CD4-positive, alpha-beta T cell (primary cell): ENCODE results near the gene PRDM16. TPM values are rescaled to one million over a fixed set of nuclear protein-coding genes. Genes with fewer than 3 reads are reported as not detected.

Source experiments
- ATAC-seq: fragments of 200-7000 bp; cut with Tn5 transposase; one replicate; pipeline ENCODE4 v1.10.0; 2022; ENCODE audit warnings: mild to moderate bottlenecking; ENCODE audit not compliant: poor library complexity
- CTCF ChIA-PET: fragments of 350-600 bp; sonication (Branson Sonifier 250); formaldehyde crosslinking; loops from one replicate; lab custom pipeline; 2021; ENCODE audit warnings: antibody characterized with exemption, inconsistent platforms; lab: Charles Lee
- POLR2A ChIA-PET: fragments of 350-600 bp; sonication (Branson Sonifier 250); formaldehyde crosslinking; loops from one replicate; lab custom pipeline; 2021; ENCODE audit warnings: antibody characterized with exemption, inconsistent platforms; lab: Charles Lee
- DNase-seq, 14 experiments: peaks; one replicate each; pipeline ENCODE4 v3.0.0-alpha.2; 2013 to 2020; ENCODE audit warnings: mixed read lengths in 2 of 14
- H3K27ac ChIP-seq, 2 donors: one replicate each; pipeline versions ENCODE4 v1.5.1 to v1.7.0; 2013; ENCODE audit warnings: low read length in 2 of 2, low read depth in 1 of 2, mild to moderate bottlenecking in 1 of 2
- H3K27me3 ChIP-seq, 2 experiments: 1 replicate in 1 of 2; 2 replicates in 1 of 2; pipeline versions ENCODE4 v1.6.1 to v1.7.0; 2013; ENCODE audit warnings: low read length in 2 of 2, control low read depth in 1 of 2, mild to moderate bottlenecking in 1 of 2, moderate library complexity in 1 of 2; ENCODE audit not compliant: insufficient read depth in 2 of 2, control insufficient read depth in 1 of 2
- H3K36me3 ChIP-seq: one replicate; pipeline ENCODE4 v1.6.1; 2013; ENCODE audit warnings: low read length, control low read depth; ENCODE audit not compliant: insufficient read depth
- H3K4me1 ChIP-seq: one replicate; pipeline ENCODE4 v1.6.1; 2013; ENCODE audit warnings: low read length, control low read depth; ENCODE audit not compliant: insufficient read depth
- H3K4me3 ChIP-seq: one replicate; pipeline ENCODE4 v1.5.1; 2013; ENCODE audit warnings: mild to moderate bottlenecking, low read length, moderate library complexity
- H3K9me3 ChIP-seq, 2 experiments: 1 replicate in 1 of 2; 2 replicates in 1 of 2; pipeline versions ENCODE4 v1.6.1 to v1.7.0; 2013; ENCODE audit warnings: low read length in 2 of 2, mild to moderate bottlenecking in 2 of 2, control low read depth in 1 of 2, moderate library complexity in 1 of 2; ENCODE audit not compliant: control insufficient read depth in 1 of 2, insufficient read depth in 1 of 2
- H3K27ac Mint-ChIP-seq: one replicate; pipeline ENCODE4 v1.8.0; 2020; ENCODE audit warnings: mixed read lengths
- H3K27me3 Mint-ChIP-seq: one replicate; pipeline ENCODE4 v1.8.0; 2021; ENCODE audit warnings: mixed read lengths
- H3K36me3 Mint-ChIP-seq: one replicate; pipeline ENCODE4 v1.8.0; 2021; ENCODE audit warnings: low read depth, mixed read lengths
- H3K4me1 Mint-ChIP-seq: one replicate; pipeline ENCODE4 v1.8.0; 2021; ENCODE audit warnings: low read depth, mixed read lengths
- H3K4me3 Mint-ChIP-seq: one replicate; pipeline ENCODE4 v1.8.0; 2020; ENCODE audit warnings: mild to moderate bottlenecking, mixed read lengths
- H3K9me3 Mint-ChIP-seq: one replicate; pipeline ENCODE4 v1.8.0; 2020; ENCODE audit warnings: mixed read lengths
- intact Hi-C, 2 experiments: fragments of 100-400 bp; cut with DNase I in 1 of 2; cut with micrococcal nuclease in 1 of 2; formaldehyde crosslinking; loops; one replicate each; pipeline versions ENCODE4 v1.15.1 to v1.9.0; 2023 to 2025; cut with DNase I, micrococcal nuclease
- total RNA-seq, 174 experiments: library from RNA in 2 of 174; stranded (reverse) in 2 of 174; gene quantifications; one replicate each; pipeline ENCODE4 v1.2.3 and lab custom pipeline; 2021 to 2026
- TF ChIP-seq, protein P1 (sequence below): fragments of 200-600 bp; IDR thresholded peaks from one replicate; pipeline ENCODE4 v1.8.0; 2022; ENCODE audit warnings: antibody characterized with exemption, mild to moderate bottlenecking

Gene PRDM16
- total RNA-seq, 2 experiments from 2014 or later: not detected

DNA sequence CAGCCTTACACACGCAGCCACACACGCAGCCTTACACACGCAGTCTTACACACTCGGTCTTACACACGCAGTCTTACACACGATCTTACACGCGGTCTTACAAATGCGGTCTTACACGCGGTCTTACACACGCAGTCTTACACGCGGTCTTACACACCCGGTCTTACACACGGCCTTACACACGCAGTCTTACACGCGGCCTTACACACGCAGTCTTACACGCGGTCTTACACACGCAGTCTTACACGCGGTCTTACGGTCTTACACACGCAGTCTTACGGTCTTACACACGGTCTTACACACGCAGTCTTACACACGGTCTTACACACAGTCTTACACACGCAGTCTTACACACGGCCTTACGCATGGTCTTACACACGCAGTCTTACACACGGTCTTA lies 111.9 kb downstream of the PRDM16 start:
- Histone ChIP-seq H3K4me3 (no peak overlapping the region), H3K4me1 (no peaks in the 10 kb centered on the region), H3K9me3 (peaks cover 0 to 35% of the 10 kb centered on the region in 2 experiments), H3K36me3 (no peaks in the 10 kb centered on the region), H3K27me3 (peaks cover 7 to 9% of the 10 kb centered on the region in 2 experiments), H3K27ac (no peak overlapping the region)
- H3K9me3 Mint-ChIP-seq: no peaks in the 10 kb centered on the region
- no peaks in the 10 kb centered on the region for H3K36me3 Mint-ChIP-seq
- DNase-seq (no peak), ATAC-seq (no peak)
- H3K27me3 Mint-ChIP-seq: peaks cover 15% of the 10 kb centered on the region
- CTCF ChIA-PET: no interaction called here
- POLR2A ChIA-PET: no interaction called here
- no peak overlapping the region for H3K4me3 Mint-ChIP-seq
- no peak overlapping the region for H3K27ac Mint-ChIP-seq
- TF ChIP-seq, protein P1, sequence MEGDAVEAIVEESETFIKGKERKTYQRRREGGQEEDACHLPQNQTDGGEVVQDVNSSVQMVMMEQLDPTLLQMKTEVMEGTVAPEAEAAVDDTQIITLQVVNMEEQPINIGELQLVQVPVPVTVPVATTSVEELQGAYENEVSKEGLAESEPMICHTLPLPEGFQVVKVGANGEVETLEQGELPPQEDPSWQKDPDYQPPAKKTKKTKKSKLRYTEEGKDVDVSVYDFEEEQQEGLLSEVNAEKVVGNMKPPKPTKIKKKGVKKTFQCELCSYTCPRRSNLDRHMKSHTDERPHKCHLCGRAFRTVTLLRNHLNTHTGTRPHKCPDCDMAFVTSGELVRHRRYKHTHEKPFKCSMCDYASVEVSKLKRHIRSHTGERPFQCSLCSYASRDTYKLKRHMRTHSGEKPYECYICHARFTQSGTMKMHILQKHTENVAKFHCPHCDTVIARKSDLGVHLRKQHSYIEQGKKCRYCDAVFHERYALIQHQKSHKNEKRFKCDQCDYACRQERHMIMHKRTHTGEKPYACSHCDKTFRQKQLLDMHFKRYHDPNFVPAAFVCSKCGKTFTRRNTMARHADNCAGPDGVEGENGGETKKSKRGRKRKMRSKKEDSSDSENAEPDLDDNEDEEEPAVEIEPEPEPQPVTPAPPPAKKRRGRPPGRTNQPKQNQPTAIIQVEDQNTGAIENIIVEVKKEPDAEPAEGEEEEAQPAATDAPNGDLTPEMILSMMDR: no peak
- intact Hi-C loops: no loop called here
- H3K4me1 Mint-ChIP-seq: no peaks in the 10 kb centered on the region

GRCh38 chr1:3181956-3182355 lies 113.0 kb downstream of the PRDM16 start:
- TF ChIP-seq, protein P1: no peak
- Histone ChIP-seq H3K4me3 (no peak overlapping the region), H3K4me1 (no peaks in the 10 kb centered on the region), H3K36me3 (no peaks in the 10 kb centered on the region), H3K27ac (no peak overlapping the region), H3K9me3 (peaks cover 0 to 35% of the 10 kb centered on the region in 2 experiments), H3K27me3 (peaks cover 5 to 9% of the 10 kb centered on the region in 2 experiments)
- Mint-ChIP-seq H3K36me3 (no peaks in the 10 kb centered on the region), H3K27me3 (peaks cover 21% of the 10 kb centered on the region), H3K4me3 (no peak overlapping the region), H3K9me3 (no peaks in the 10 kb centered on the region), H3K4me1 (no peaks in the 10 kb centered on the region), H3K27ac (no peak overlapping the region)
- ChIA-PET CTCF (no interaction called here), POLR2A (no interaction called here)
- ATAC-seq: no peak
- intact Hi-C loops: no loop called here
- no peak for DNase-seq

DNA sequence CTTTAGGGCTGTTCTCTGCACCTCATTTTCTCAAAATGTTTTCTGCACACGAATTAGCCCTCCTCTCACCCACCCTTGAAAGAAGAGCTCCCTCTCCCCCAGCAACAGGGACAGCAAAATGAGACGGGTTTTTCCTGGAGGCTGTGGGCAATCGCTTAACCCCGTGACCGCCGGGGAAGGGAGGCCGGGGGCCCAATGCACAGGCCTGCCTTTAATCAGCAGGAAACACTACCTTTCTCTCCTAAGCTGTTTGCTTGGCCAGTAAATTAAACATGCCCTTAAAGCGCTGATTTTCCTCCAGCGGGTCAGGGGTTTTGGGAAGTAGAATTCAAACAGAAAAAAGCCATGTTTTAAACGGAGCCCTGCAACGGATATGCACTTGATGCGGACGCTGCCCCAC lies 114.4 kb downstream of the PRDM16 start:
- no peaks in the 10 kb centered on the region for H3K36me3 ChIP-seq
- Mint-ChIP-seq H3K4me3 (no peak overlapping the region), H3K27me3 (peaks cover 28% of the 10 kb centered on the region), H3K9me3 (no peaks in the 10 kb centered on the region), H3K4me1 (no peaks in the 10 kb centered on the region), H3K36me3 (no peaks in the 10 kb centered on the region), H3K27ac (no peak overlapping the region)
- H3K27ac ChIP-seq: no peak overlapping the region
- intact Hi-C loops: no loop called here
- DNase-seq (no peak), ATAC-seq (no peak)
- H3K4me3 ChIP-seq: no peak overlapping the region
- H3K4me1 ChIP-seq: no peaks in the 10 kb centered on the region
- ChIA-PET POLR2A (no interaction called here), CTCF (no interaction called here)
- TF ChIP-seq, protein P1: no peak
- H3K27me3 ChIP-seq: peaks cover 5 to 9% of the 10 kb centered on the region in 2 experiments
- peaks cover 0 to 32% of the 10 kb centered on the region in 2 experiments for H3K9me3 ChIP-seq
